GM12892 (cell line): Measurements from ENCODE around the gene SLCO2A1.

Experiments
- POLR2A ChIP-seq: IDR thresholded peaks from 2 replicates; pipeline ENCODE4 v1.6.1; 2011; ENCODE audit warnings: low read depth, low read length, control low read depth
- POLR2AphosphoS5 ChIP-seq: IDR thresholded peaks from 2 replicates; pipeline ENCODE4 v1.6.1; 2011; ENCODE audit warnings: low read depth, low read length, control low read depth

- TF ChIP-seq POLR2AphosphoS5 (no peak), POLR2A (no peak)
Observed at GRCh38 chr3:133992951-133993620, 36.6 kb downstream of the SLCO2A1 start.
